Suprapubic skin (tissue), 4 donors: Measurements from ENCODE around the gene LIPC. TPM values are rescaled to one million over a fixed set of nuclear protein-coding genes. Genes with fewer than 3 reads are reported as not detected.

Source experiments
- DNase-seq, 2 donors: peaks; one replicate each; pipeline ENCODE4 v3.0.0-alpha.2; 2019; ENCODE audit warnings: low spot score in 2 of 2
- H3K27ac ChIP-seq: fragments of 200-600 bp; sonication (generic); one replicate; pipeline ENCODE4 v1.5.1; 2019
- H3K27me3 ChIP-seq: fragments of 200-600 bp; sonication (generic); one replicate; pipeline ENCODE4 v1.5.1; 2019
- H3K36me3 ChIP-seq: fragments of 200-600 bp; sonication (generic); one replicate; pipeline ENCODE4 v1.5.1; 2019
- H3K4me1 ChIP-seq: fragments of 200-600 bp; sonication (generic); one replicate; pipeline ENCODE4 v1.5.1; 2019
- H3K4me3 ChIP-seq: fragments of 200-600 bp; sonication (generic); one replicate; pipeline ENCODE4 v1.5.1; 2019; ENCODE audit warnings: mild to moderate bottlenecking
- H3K9me3 ChIP-seq: fragments of 200-600 bp; sonication (generic); one replicate; pipeline ENCODE4 v1.5.1; 2019
- CTCF ChIP-seq, 2 donors: fragments of 200-600 bp in 1 of 2; fragments of 450-650 bp in 1 of 2; sonication (generic) in 1 of 2; IDR thresholded peaks; one replicate each; pipeline ENCODE4 v1.5.1; 2016 to 2019; ENCODE audit warnings: antibody characterized with exemption in 2 of 2, mild to moderate bottlenecking in 1 of 2, moderate library complexity in 1 of 2
- EP300 ChIP-seq: sonication (generic); formaldehyde crosslinking; IDR thresholded peaks from one replicate; pipeline ENCODE4 v1.6.1; 2017; ENCODE audit warnings: antibody characterized with exemption
- POLR2A ChIP-seq, 2 donors: fragments of 450-650 bp; IDR thresholded peaks; one replicate each; pipeline ENCODE4 v1.6.1; 2017; ENCODE audit warnings: antibody characterized with exemption in 2 of 2, mild to moderate bottlenecking in 2 of 2, moderate library complexity in 2 of 2
- POLR2AphosphoS5 ChIP-seq, 3 donors: sonication (generic); formaldehyde crosslinking; IDR thresholded peaks; one replicate each; pipeline ENCODE4 v1.6.1; 2017; ENCODE audit warnings: antibody characterized with exemption in 3 of 3
- WGBS: methylation state at CpG from one replicate; pipeline ENCODE4 v1.1.5; 2018; 5-methylcytosine and 5-hydroxymethylcytosine counted together
- total RNA-seq, 4 donors: library from RNA; depleted of rRNA; stranded (reverse); fragments of >200 nt; gene quantifications; one replicate each; pipeline ENCODE4 v1.1.0, GENCODE V29; 2016

The LIPC gene
- total RNA-seq, 4 donors from 2014 or later = 0.26 to 0.96 TPM; not detected in 2

- no peak for DNase-seq
- Histone ChIP-seq H3K27me3 (no peaks in the 10 kb centered on the region), H3K9me3 (no peaks in the 10 kb centered on the region), H3K36me3 (no peaks in the 10 kb centered on the region), H3K4me1 (peaks cover 17% of the 10 kb centered on the region), H3K4me3 (no peak overlapping the region), H3K27ac (no peak overlapping the region)
- TF ChIP-seq POLR2AphosphoS5 (IDR thresholded peaks at IDR 0.05) (no peak), CTCF (IDR thresholded peaks at IDR 0.05) (no peak), EP300 (no peak), POLR2A (IDR thresholded peaks at IDR 0.05) (no peak)
- 87% methylated on average over 1 of the region's 1 CpG for WGBS
Observed at GRCh38 chr15:58494567-58494966, 62.8 kb downstream of the LIPC start.

- H3K36me3 ChIP-seq = no peaks in the 10 kb centered on the region
- no peaks in the 10 kb centered on the region for H3K9me3 ChIP-seq
- H3K27ac ChIP-seq = no peak overlapping the region
- no peaks in the 10 kb centered on the region for H3K27me3 ChIP-seq
- no peak for DNase-seq
- WGBS = 88% methylated on average over 3 of the region's 3 CpGs
- H3K4me3 ChIP-seq = no peak overlapping the region
- no peak for TF ChIP-seq CTCF (IDR thresholded peaks at IDR 0.05)
- TF ChIP-seq POLR2AphosphoS5 (IDR thresholded peaks at IDR 0.05) = no peak
- peaks cover 14% of the 10 kb centered on the region for H3K4me1 ChIP-seq
Observed at GRCh38 chr15:58495891-58496408, 64.2 kb downstream of the LIPC start.

- Histone ChIP-seq H3K9me3 (no peaks in the 10 kb centered on the region), H3K36me3 (no peaks in the 10 kb centered on the region), H3K27ac (no peak overlapping the region), H3K4me1 (peaks cover 6% of the 10 kb centered on the region), H3K4me3 (no peak overlapping the region), H3K27me3 (no peaks in the 10 kb centered on the region)
- WGBS = 96% methylated on average over 5 of the region's 9 CpGs
- DNase-seq = no peak
- TF ChIP-seq CTCF (IDR thresholded peaks at IDR 0.05) (no peak), POLR2AphosphoS5 (IDR thresholded peaks at IDR 0.05) (no peak), EP300 (no peak), POLR2A (IDR thresholded peaks at IDR 0.05) (no peak)
Observed at GRCh38 chr15:58497046-58497785, 65.4 kb downstream of the LIPC start.

- H3K4me1 ChIP-seq = peaks cover 6% of the 10 kb centered on the region
- 46% methylated on average over 8 of the region's 8 CpGs for WGBS
- peak overlapping the region; percentile 37 for H3K27ac ChIP-seq
- H3K4me3 ChIP-seq = no peak overlapping the region
- H3K9me3 ChIP-seq = no peaks in the 10 kb centered on the region
- DNase-seq = peak in 1 of 2 donors; percentile 76
- TF ChIP-seq CTCF (IDR thresholded peaks at IDR 0.05) (no peak), EP300 (no peak), POLR2A (IDR thresholded peaks at IDR 0.05) (no peak), POLR2AphosphoS5 (IDR thresholded peaks at IDR 0.05) (no peak)
- no peaks in the 10 kb centered on the region for H3K36me3 ChIP-seq
- no peaks in the 10 kb centered on the region for H3K27me3 ChIP-seq
Observed at GRCh38 chr15:58498821-58499580, 67.2 kb downstream of the LIPC start.

- Histone ChIP-seq H3K9me3 (no peaks in the 10 kb centered on the region), H3K36me3 (no peaks in the 10 kb centered on the region), H3K4me1 (peaks cover 14% of the 10 kb centered on the region), H3K27me3 (no peaks in the 10 kb centered on the region), H3K27ac (no peak overlapping the region), H3K4me3 (no peak overlapping the region)
- TF ChIP-seq CTCF (IDR thresholded peaks at IDR 0.05) (no peak), POLR2AphosphoS5 (IDR thresholded peaks at IDR 0.05) (no peak), EP300 (no peak), POLR2A (IDR thresholded peaks at IDR 0.05) (no peak)
- 68% methylated on average over 4 of the region's 4 CpGs for WGBS
- DNase-seq = no peak
Observed at GRCh38 chr15:58501006-58501405, 69.2 kb downstream of the LIPC start.
